GM21576 (cell line): ENCODE data around the gene DIAPH2.

Experiments used
- ATAC-seq: cut with Tn5 transposase; IDR thresholded peaks from one replicate; pipeline ENCODE4 v1.9.1; 2021; ENCODE audit warnings: mild to moderate bottlenecking, moderate library complexity; ENCODE audit not compliant: unreplicated experiment

Gene DIAPH2

GRCh38 chrX:97268182-97268680 lies 583.6 kb downstream of the DIAPH2 start:
- no peak for ATAC-seq

GRCh38 chrX:97284531-97284930 lies 599.9 kb downstream of the DIAPH2 start:
- ATAC-seq, result no peak

GRCh38 chrX:97290199-97290598 lies 605.6 kb downstream of the DIAPH2 start:
- ATAC-seq, result no peak

- no peak for ATAC-seq
Observed at GRCh38 chrX:97294041-97294440, 609.4 kb downstream of the DIAPH2 start.

GRCh38 chrX:97295954-97296353 lies 611.3 kb downstream of the DIAPH2 start:
- no peak for ATAC-seq

- ATAC-seq, result no peak
Observed at GRCh38 chrX:97306771-97307470, 622.3 kb downstream of the DIAPH2 start.

- ATAC-seq, result no peak
Observed at GRCh38 chrX:97308171-97308570, 623.5 kb downstream of the DIAPH2 start.

GRCh38 chrX:97309487-97310116 lies 625.0 kb downstream of the DIAPH2 start:
- ATAC-seq, result no peak

GRCh38 chrX:97310373-97310772 lies 625.7 kb downstream of the DIAPH2 start:
- ATAC-seq, result no peak

- no peak for ATAC-seq
Observed at GRCh38 chrX:97311066-97311778, 626.6 kb downstream of the DIAPH2 start.

- ATAC-seq, result no peak
Observed at GRCh38 chrX:97314345-97314744, 629.7 kb downstream of the DIAPH2 start.

- no peak for ATAC-seq
Observed at GRCh38 chrX:97315939-97316338, 631.3 kb downstream of the DIAPH2 start.

- no peak for ATAC-seq
Observed at GRCh38 chrX:97320305-97320704, 635.7 kb downstream of the DIAPH2 start.

- ATAC-seq, result no peak
Observed at GRCh38 chrX:97322401-97322800, 637.8 kb downstream of the DIAPH2 start.

GRCh38 chrX:97326456-97326855 lies 641.8 kb downstream of the DIAPH2 start:
- peak; percentile 92 for ATAC-seq

- ATAC-seq, result no peak
Observed at GRCh38 chrX:97328853-97329390, 644.3 kb downstream of the DIAPH2 start.

GRCh38 chrX:97330151-97330550 lies 645.5 kb downstream of the DIAPH2 start:
- no peak for ATAC-seq

- no peak for ATAC-seq
Observed at GRCh38 chrX:97332963-97333362, 648.3 kb downstream of the DIAPH2 start.

- no peak for ATAC-seq
Observed at GRCh38 chrX:97334850-97335249, 650.2 kb downstream of the DIAPH2 start.

GRCh38 chrX:97344724-97345123 lies 660.1 kb downstream of the DIAPH2 start:
- ATAC-seq, result no peak

GRCh38 chrX:97358941-97359340 lies 674.3 kb downstream of the DIAPH2 start:
- no peak for ATAC-seq

GRCh38 chrX:97363843-97364242 lies 679.2 kb downstream of the DIAPH2 start:
- ATAC-seq, result no peak
